ENCODE data around the gene UBASH3A. TPM values are rescaled to one million over a fixed set of nuclear protein-coding genes. Genes with fewer than 3 reads are reported as not detected.
A peak's percentile ranks its signal among the peaks of the same experiment; 100 is the strongest.

Gene UBASH3A, protein sequence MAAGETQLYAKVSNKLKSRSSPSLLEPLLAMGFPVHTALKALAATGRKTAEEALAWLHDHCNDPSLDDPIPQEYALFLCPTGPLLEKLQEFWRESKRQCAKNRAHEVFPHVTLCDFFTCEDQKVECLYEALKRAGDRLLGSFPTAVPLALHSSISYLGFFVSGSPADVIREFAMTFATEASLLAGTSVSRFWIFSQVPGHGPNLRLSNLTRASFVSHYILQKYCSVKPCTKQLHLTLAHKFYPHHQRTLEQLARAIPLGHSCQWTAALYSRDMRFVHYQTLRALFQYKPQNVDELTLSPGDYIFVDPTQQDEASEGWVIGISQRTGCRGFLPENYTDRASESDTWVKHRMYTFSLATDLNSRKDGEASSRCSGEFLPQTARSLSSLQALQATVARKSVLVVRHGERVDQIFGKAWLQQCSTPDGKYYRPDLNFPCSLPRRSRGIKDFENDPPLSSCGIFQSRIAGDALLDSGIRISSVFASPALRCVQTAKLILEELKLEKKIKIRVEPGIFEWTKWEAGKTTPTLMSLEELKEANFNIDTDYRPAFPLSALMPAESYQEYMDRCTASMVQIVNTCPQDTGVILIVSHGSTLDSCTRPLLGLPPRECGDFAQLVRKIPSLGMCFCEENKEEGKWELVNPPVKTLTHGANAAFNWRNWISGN
- not detected for polyA plus RNA-seq (2013, experiment 1 of 2)
- not detected for polyA plus RNA-seq (2013, experiment 2 of 2)

DNA sequence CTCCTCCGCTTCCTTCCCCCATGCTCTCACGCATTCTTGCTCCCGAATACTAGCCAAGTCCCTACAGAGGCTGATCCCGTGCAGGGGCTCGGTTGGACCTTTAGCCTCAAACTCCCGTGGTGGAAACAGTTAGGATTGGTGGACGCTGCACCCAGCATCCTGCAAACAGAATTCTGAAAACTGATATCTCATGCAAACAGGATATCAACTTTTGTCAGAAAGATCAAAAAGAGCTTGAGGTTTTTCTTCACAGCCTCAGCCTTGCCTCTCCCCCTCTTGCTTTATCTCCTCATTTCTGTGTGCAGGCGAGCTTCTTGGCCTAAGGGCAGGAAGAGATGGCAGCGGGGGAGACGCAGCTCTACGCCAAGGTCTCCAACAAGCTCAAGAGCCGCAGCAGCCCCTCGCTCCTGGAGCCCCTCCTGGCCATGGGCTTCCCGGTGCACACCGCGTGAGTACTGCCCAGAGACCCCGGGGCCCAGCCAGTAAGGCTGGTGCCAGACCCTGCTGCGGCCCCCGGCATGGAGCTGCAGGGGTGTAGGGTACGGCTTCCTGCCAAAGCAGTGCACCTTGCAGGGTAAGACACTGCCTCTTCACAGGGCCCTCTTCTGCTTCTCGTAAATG lies at the start of gene UBASH3A:
Gene UBASH3A (plus strand): TSS at position 292 of the 621 bp plus-strand sequence. CDS start 44 bp downstream, at position 336.
- Histone ChIP-seq H2BK120ac (ENCODE audit: low read depth, low read length) (no peak within 1 kb of the TSS), H2BK15ac (ENCODE audit: low read depth, poor library complexity, severe bottlenecking) (no peak within 1 kb of the TSS), H3K18ac (ENCODE audit: low read depth in 1 of 2, low read length in 2 of 2) (no peak within 1 kb of the TSS), H3K27me3 (ENCODE audit: control insufficient read depth in 1 of 2, insufficient read depth in 1 of 2, low read length in 2 of 2) (peaks cover 4 to 36% of the 10 kb centered on the region in 2 experiments), H3K9me3 (ENCODE audit: control insufficient read depth, low read length) (peaks cover 6% of the 10 kb centered on the region), H3K36me3 (ENCODE audit: control insufficient read depth in 1 of 2, insufficient read depth in 2 of 2, low read depth in 1 of 2, low read length in 2 of 2) (no peaks in the 10 kb centered on the region), H2AFZ (ENCODE audit: low read depth, low read length) (no peak within 1 kb of the TSS), H2BK5ac (ENCODE audit: low read depth, low read length, poor library complexity, severe bottlenecking) (peak within 1 kb of the TSS; percentile 36), H3K9ac (ENCODE audit: low read length) (no peak within 1 kb of the TSS), H3K23ac (ENCODE audit: low read length in 2 of 2) (no peak within 1 kb of the TSS), H3K4me3 (ENCODE audit: insufficient read depth in 1 of 2, low read depth in 1 of 2, low read length in 2 of 2) (peak within 1 kb of the TSS in 1 of 2 experiments; percentile 16), H2BK12ac (ENCODE audit: low read length in 2 of 2) (no peak within 1 kb of the TSS), H4K8ac (ENCODE audit: low read length) (no peak within 1 kb of the TSS), H3K4ac (ENCODE audit: low read depth in 1 of 2, low read length in 2 of 2) (no peak within 1 kb of the TSS), H3K4me1 (ENCODE audit: control insufficient read depth, insufficient read depth, low read depth, low read length) (peaks cover 2% of the 10 kb centered on the region), H4K91ac (ENCODE audit: low read length) (no peak within 1 kb of the TSS), H3K27ac (ENCODE audit: low read length, poor library complexity, severe bottlenecking) (no peak within 1 kb of the TSS), H2AK5ac (ENCODE audit: low read length, severe bottlenecking) (no peak within 1 kb of the TSS), H3K79me1 (replicated peaks; ENCODE audit: low read length, poor library complexity, severe bottlenecking) (no peaks in the 10 kb centered on the region), H3K14ac (ENCODE audit: low read length in 2 of 2) (no peak within 1 kb of the TSS), H3K4me2 (ENCODE audit: low read length, poor library complexity, severe bottlenecking) (no peak within 1 kb of the TSS)
- 91% methylated on average over 20 of the region's 21 CpGs for WGBS
- no peak for DNase-seq

DNA sequence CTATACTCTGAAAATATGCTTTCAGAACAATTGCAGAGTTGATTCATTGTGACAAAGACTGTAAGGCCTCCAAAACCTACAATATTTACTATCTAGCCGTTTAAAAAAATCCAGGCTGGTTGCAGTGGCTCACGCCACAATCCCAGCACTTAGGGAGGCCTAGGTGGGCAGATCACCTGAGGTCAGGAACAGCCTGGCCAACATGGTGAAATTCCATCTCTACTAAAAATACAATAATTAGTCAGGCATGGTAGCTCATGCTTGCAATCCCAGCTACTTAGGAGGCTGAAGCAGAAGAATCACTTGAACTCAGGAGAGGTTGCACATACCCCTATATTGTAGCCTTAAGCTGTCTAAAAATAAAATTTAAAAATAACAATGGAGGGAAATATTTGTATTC lies 47.7 kb upstream of the UBASH3A start:
- H2BK12ac ChIP-seq (ENCODE audit: low read length in 2 of 2): no peak overlapping the region
- no peak overlapping the region for H3K14ac ChIP-seq (ENCODE audit: low read length in 2 of 2)
- no peak overlapping the region for H4K8ac ChIP-seq (ENCODE audit: low read length)
- no peak overlapping the region for H2AFZ ChIP-seq (ENCODE audit: low read depth, low read length)
- no peaks in the 10 kb centered on the region for H3K79me1 ChIP-seq (replicated peaks; ENCODE audit: low read length, poor library complexity, severe bottlenecking)
- H2BK120ac ChIP-seq (ENCODE audit: low read depth, low read length): no peak overlapping the region
- H3K36me3 ChIP-seq (ENCODE audit: control insufficient read depth in 1 of 2, insufficient read depth in 2 of 2, low read depth in 1 of 2, low read length in 2 of 2): no peaks in the 10 kb centered on the region
- H3K18ac ChIP-seq (ENCODE audit: low read depth in 1 of 2, low read length in 2 of 2): no peak overlapping the region
- no peak overlapping the region for H2AK5ac ChIP-seq (ENCODE audit: low read length, severe bottlenecking)
- 83% methylated on average over 2 of the region's 2 CpGs for whole genome bisulfite sequencing
- H3K4me1 ChIP-seq (ENCODE audit: control insufficient read depth, insufficient read depth, low read depth, low read length): peaks cover 2% of the 10 kb centered on the region
- H4K91ac ChIP-seq (ENCODE audit: low read length): no peak overlapping the region
- H3K4me2 ChIP-seq (ENCODE audit: low read length, poor library complexity, severe bottlenecking): no peak overlapping the region
- no peak overlapping the region for H3K4ac ChIP-seq (ENCODE audit: low read depth in 1 of 2, low read length in 2 of 2)
- H3K27me3 ChIP-seq (ENCODE audit: control insufficient read depth in 1 of 2, insufficient read depth in 1 of 2, low read length in 2 of 2): peaks cover 8 to 10% of the 10 kb centered on the region in 2 experiments
- no peak overlapping the region for H2BK15ac ChIP-seq (ENCODE audit: low read depth, poor library complexity, severe bottlenecking)
- H3K27ac ChIP-seq (ENCODE audit: low read length, poor library complexity, severe bottlenecking): no peak overlapping the region
- H3K23ac ChIP-seq (ENCODE audit: low read length in 2 of 2): no peak overlapping the region
- H2BK5ac ChIP-seq (ENCODE audit: low read depth, low read length, poor library complexity, severe bottlenecking): no peak overlapping the region
- H3K9ac ChIP-seq (ENCODE audit: low read length): no peak overlapping the region
- no peak overlapping the region for H3K4me3 ChIP-seq (ENCODE audit: insufficient read depth in 1 of 2, low read depth in 1 of 2, low read length in 2 of 2)
- DNase-seq: no peak
- peaks cover 13% of the 10 kb centered on the region for H3K9me3 ChIP-seq (ENCODE audit: control insufficient read depth, low read length)

DNA sequence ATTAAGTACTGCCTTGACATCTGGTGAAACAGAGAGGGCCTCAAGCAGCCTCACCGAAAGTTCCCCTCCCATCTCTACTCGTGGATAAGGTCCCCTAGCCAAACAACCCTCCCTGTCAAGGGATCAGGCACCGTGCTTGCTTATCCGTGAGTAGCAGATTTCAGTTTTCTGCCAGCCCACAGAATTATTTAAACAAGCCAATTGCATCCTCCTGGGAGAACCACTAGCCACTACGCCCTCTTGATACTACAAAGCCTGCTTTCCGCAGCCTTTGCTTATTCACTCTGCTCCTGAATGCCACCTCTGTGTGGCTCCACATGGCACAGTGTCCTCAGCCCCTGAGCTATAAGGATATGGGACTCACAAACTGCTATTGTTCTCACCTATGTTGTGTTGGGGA lies 47.1 kb upstream of the UBASH3A start:
- H3K4me1 ChIP-seq (ENCODE audit: control insufficient read depth, insufficient read depth, low read depth, low read length): peaks cover 2% of the 10 kb centered on the region
- H2BK5ac ChIP-seq (ENCODE audit: low read depth, low read length, poor library complexity, severe bottlenecking): no peak overlapping the region
- H2AK5ac ChIP-seq (ENCODE audit: low read length, severe bottlenecking): no peak overlapping the region
- no peak overlapping the region for H3K9ac ChIP-seq (ENCODE audit: low read length)
- DNase-seq: no peak
- H2BK12ac ChIP-seq (ENCODE audit: low read length in 2 of 2): no peak overlapping the region
- no peak overlapping the region for H3K18ac ChIP-seq (ENCODE audit: low read depth in 1 of 2, low read length in 2 of 2)
- H4K91ac ChIP-seq (ENCODE audit: low read length): no peak overlapping the region
- H2BK15ac ChIP-seq (ENCODE audit: low read depth, poor library complexity, severe bottlenecking): no peak overlapping the region
- no peak overlapping the region for H3K4me3 ChIP-seq (ENCODE audit: insufficient read depth in 1 of 2, low read depth in 1 of 2, low read length in 2 of 2)
- H3K36me3 ChIP-seq (ENCODE audit: control insufficient read depth in 1 of 2, insufficient read depth in 2 of 2, low read depth in 1 of 2, low read length in 2 of 2): no peaks in the 10 kb centered on the region
- H3K4me2 ChIP-seq (ENCODE audit: low read length, poor library complexity, severe bottlenecking): no peak overlapping the region
- H3K79me1 ChIP-seq (replicated peaks; ENCODE audit: low read length, poor library complexity, severe bottlenecking): no peaks in the 10 kb centered on the region
- no peak overlapping the region for H2BK120ac ChIP-seq (ENCODE audit: low read depth, low read length)
- no peak overlapping the region for H2AFZ ChIP-seq (ENCODE audit: low read depth, low read length)
- H3K4ac ChIP-seq (ENCODE audit: low read depth in 1 of 2, low read length in 2 of 2): no peak overlapping the region
- no peak overlapping the region for H3K14ac ChIP-seq (ENCODE audit: low read length in 2 of 2)
- H3K27me3 ChIP-seq (ENCODE audit: control insufficient read depth in 1 of 2, insufficient read depth in 1 of 2, low read length in 2 of 2): peaks cover 11 to 15% of the 10 kb centered on the region in 2 experiments
- 56% methylated on average over 6 of the region's 6 CpGs for WGBS
- H3K23ac ChIP-seq (ENCODE audit: low read length in 2 of 2): no peak overlapping the region
- H3K27ac ChIP-seq (ENCODE audit: low read length, poor library complexity, severe bottlenecking): no peak overlapping the region
- H4K8ac ChIP-seq (ENCODE audit: low read length): no peak overlapping the region
- H3K9me3 ChIP-seq (ENCODE audit: control insufficient read depth, low read length): peaks cover 13% of the 10 kb centered on the region

DNA sequence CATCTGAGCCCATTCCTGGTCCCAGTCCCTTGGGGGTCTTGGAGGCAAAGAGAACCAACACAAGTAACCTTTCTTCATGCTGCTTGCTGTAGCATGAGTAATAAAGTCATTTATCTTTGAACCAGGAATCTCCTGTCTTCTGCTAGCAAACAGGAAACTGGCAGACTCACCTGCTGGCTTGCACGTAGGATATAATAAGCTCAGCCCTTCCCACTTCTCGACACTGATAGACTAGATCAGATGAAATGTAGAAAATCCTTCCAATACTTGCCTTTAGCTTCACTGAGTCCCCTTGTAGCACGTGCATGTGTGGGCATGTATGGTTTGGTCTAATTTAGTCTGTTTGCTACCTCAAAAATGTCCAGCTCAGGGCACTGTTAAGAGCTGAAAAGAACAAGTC lies 46.4 kb upstream of the UBASH3A start:
- Histone ChIP-seq H2BK15ac (ENCODE audit: low read depth, poor library complexity, severe bottlenecking) (no peak overlapping the region), H3K4me2 (ENCODE audit: low read length, poor library complexity, severe bottlenecking) (no peak overlapping the region), H3K4me1 (ENCODE audit: control insufficient read depth, insufficient read depth, low read depth, low read length) (peaks cover 2% of the 10 kb centered on the region), H3K23ac (ENCODE audit: low read length in 2 of 2) (no peak overlapping the region), H3K4me3 (ENCODE audit: insufficient read depth in 1 of 2, low read depth in 1 of 2, low read length in 2 of 2) (no peak overlapping the region), H3K9me3 (ENCODE audit: control insufficient read depth, low read length) (peaks cover 13% of the 10 kb centered on the region), H3K27ac (ENCODE audit: low read length, poor library complexity, severe bottlenecking) (no peak overlapping the region), H3K9ac (ENCODE audit: low read length) (no peak overlapping the region), H3K27me3 (ENCODE audit: control insufficient read depth in 1 of 2, insufficient read depth in 1 of 2, low read length in 2 of 2) (peaks cover 17 to 19% of the 10 kb centered on the region in 2 experiments), H3K79me1 (replicated peaks; ENCODE audit: low read length, poor library complexity, severe bottlenecking) (no peaks in the 10 kb centered on the region), H4K8ac (ENCODE audit: low read length) (no peak overlapping the region), H3K14ac (ENCODE audit: low read length in 2 of 2) (no peak overlapping the region), H2BK120ac (ENCODE audit: low read depth, low read length) (no peak overlapping the region), H3K18ac (ENCODE audit: low read depth in 1 of 2, low read length in 2 of 2) (no peak overlapping the region), H2BK12ac (ENCODE audit: low read length in 2 of 2) (no peak overlapping the region), H3K4ac (ENCODE audit: low read depth in 1 of 2, low read length in 2 of 2) (no peak overlapping the region), H2BK5ac (ENCODE audit: low read depth, low read length, poor library complexity, severe bottlenecking) (no peak overlapping the region), H4K91ac (ENCODE audit: low read length) (no peak overlapping the region), H2AK5ac (ENCODE audit: low read length, severe bottlenecking) (no peak overlapping the region), H2AFZ (ENCODE audit: low read depth, low read length) (no peak overlapping the region), H3K36me3 (ENCODE audit: control insufficient read depth in 1 of 2, insufficient read depth in 2 of 2, low read depth in 1 of 2, low read length in 2 of 2) (no peaks in the 10 kb centered on the region)
- DNase-seq: no peak
- WGBS: 48% methylated on average over 2 of the region's 3 CpGs
